ENCODE results near the gene WDR45B.

The WDR45B gene

DNA sequence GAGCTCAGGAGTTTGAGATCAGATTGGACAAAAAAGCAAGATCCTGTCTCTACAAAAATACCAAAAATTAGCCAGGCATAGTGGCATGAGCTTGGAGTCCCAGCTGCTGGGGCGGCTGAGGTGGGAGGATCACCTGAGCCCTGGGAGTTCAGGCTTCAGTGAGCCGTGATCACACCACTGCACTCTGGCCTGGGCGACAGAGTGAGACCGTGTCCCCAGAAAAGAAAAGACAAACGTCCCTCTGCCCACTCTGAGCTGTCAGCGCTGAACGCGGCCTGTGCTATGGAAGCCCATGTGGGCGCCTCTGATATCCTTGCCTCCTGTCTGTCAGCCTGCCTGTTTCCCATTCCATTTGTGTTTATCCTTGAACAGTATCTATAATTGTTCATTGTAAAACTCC, 78.0 kb downstream of the WDR45B start:
- Histone ChIP-seq H3K4me3 (ENCODE audit: low read depth, low read length) (no peak overlapping the region), H3K27me3 (replicated peaks) (no peaks in the 10 kb centered on the region), H3K36me3 (replicated peaks) (peaks cover 39% of the 10 kb centered on the region), H3K27ac (no peak overlapping the region)
- DNase-seq = no peak
- TF ChIP-seq, protein P1, sequence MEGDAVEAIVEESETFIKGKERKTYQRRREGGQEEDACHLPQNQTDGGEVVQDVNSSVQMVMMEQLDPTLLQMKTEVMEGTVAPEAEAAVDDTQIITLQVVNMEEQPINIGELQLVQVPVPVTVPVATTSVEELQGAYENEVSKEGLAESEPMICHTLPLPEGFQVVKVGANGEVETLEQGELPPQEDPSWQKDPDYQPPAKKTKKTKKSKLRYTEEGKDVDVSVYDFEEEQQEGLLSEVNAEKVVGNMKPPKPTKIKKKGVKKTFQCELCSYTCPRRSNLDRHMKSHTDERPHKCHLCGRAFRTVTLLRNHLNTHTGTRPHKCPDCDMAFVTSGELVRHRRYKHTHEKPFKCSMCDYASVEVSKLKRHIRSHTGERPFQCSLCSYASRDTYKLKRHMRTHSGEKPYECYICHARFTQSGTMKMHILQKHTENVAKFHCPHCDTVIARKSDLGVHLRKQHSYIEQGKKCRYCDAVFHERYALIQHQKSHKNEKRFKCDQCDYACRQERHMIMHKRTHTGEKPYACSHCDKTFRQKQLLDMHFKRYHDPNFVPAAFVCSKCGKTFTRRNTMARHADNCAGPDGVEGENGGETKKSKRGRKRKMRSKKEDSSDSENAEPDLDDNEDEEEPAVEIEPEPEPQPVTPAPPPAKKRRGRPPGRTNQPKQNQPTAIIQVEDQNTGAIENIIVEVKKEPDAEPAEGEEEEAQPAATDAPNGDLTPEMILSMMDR (IDR thresholded peaks at IDR 0.05; ENCODE audit: low read depth, low read length, missing control alignments) = no peak
- in situ Hi-C loops (cut with HindIII; ENCODE audit: low pct_ligation_motif_present, low sequenced_read_pairs) = no loop called here

DNA sequence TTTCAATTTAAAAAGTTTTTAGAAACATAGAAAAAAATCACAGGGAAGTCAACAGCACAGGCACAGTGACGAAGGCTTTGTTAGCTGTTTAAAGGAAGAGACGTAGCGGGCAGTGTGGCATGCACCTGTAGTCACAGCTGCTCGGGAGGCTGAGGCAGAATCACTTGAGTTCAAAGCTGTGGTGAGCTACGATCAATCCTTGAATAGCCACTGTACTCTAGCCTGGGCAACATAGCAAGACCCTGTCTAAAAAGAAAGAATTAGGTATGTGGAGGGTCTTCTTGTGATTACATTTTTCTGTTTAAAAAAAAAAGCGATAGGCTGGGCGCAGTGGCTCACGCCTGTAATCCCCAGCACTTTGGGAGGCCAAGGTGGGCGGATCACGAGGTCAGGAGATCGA, 78.6 kb downstream of the WDR45B start:
- TF ChIP-seq, protein P1 (IDR thresholded peaks at IDR 0.05; ENCODE audit: low read depth, low read length, missing control alignments) = no peak
- Histone ChIP-seq H3K27ac (no peak overlapping the region), H3K36me3 (replicated peaks) (peaks cover 39% of the 10 kb centered on the region), H3K27me3 (replicated peaks) (no peaks in the 10 kb centered on the region), H3K4me3 (ENCODE audit: low read depth, low read length) (no peak overlapping the region)
- in situ Hi-C loops (cut with HindIII; ENCODE audit: low pct_ligation_motif_present, low sequenced_read_pairs) = no loop called here
- no peak for DNase-seq

DNA sequence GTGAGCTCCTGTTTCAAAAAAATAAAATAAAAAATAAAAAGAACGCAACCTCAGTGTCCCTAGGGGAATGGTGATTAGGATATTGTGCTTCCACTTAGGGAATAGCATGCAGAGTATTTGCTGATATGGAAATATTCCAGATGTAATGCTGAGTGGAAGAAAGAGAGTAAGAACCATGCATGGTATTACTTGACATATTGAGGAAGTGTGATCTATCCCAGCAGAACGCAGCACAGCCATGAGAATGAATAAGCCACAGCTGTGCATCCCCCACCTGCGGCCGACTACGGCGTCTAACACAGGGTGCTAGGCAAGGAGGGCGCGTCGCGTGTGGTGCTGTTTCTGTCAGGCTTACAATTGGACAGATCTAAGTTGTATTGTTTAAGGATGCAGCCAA, 79.2 kb downstream of the WDR45B start:
- H3K36me3 ChIP-seq (replicated peaks) = peaks cover 39% of the 10 kb centered on the region
- no peaks in the 10 kb centered on the region for H3K27me3 ChIP-seq (replicated peaks)
- TF ChIP-seq, protein P1 (IDR thresholded peaks at IDR 0.05; ENCODE audit: low read depth, low read length, missing control alignments) = no peak
- in situ Hi-C loops (cut with HindIII; ENCODE audit: low pct_ligation_motif_present, low sequenced_read_pairs) = no loop called here
- H3K27ac ChIP-seq = no peak overlapping the region
- no peak for DNase-seq
- no peak overlapping the region for H3K4me3 ChIP-seq (ENCODE audit: low read depth, low read length)

DNA sequence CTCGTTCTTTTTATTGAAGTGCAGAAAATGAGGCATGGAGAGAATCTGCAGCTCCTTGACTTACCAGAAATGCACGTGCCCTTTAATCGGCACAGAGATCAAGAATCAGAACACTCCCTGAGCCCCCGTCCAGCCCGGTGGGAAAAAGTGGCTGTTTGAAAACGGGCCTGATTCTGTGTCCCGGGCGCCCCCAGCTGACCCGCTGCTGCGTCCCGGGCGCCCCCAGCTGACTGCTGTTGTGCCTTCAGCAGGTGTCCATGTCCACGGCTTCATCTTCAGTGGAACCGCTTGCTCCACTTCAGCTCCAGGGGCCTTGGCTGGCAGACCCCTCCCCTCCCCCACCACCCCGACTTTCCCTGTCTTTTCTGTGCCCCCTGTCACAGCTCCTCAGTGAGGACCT, 81.0 kb downstream of the WDR45B start:
- TF ChIP-seq, protein P1 (IDR thresholded peaks at IDR 0.05; ENCODE audit: low read depth, low read length, missing control alignments) = no peak
- Histone ChIP-seq H3K27me3 (replicated peaks) (no peaks in the 10 kb centered on the region), H3K27ac (no peak overlapping the region), H3K36me3 (replicated peaks) (peaks cover 33% of the 10 kb centered on the region), H3K4me3 (ENCODE audit: low read depth, low read length) (no peak overlapping the region)
- in situ Hi-C loops (cut with HindIII; ENCODE audit: low pct_ligation_motif_present, low sequenced_read_pairs) = no loop called here
- no peak for DNase-seq

DNA sequence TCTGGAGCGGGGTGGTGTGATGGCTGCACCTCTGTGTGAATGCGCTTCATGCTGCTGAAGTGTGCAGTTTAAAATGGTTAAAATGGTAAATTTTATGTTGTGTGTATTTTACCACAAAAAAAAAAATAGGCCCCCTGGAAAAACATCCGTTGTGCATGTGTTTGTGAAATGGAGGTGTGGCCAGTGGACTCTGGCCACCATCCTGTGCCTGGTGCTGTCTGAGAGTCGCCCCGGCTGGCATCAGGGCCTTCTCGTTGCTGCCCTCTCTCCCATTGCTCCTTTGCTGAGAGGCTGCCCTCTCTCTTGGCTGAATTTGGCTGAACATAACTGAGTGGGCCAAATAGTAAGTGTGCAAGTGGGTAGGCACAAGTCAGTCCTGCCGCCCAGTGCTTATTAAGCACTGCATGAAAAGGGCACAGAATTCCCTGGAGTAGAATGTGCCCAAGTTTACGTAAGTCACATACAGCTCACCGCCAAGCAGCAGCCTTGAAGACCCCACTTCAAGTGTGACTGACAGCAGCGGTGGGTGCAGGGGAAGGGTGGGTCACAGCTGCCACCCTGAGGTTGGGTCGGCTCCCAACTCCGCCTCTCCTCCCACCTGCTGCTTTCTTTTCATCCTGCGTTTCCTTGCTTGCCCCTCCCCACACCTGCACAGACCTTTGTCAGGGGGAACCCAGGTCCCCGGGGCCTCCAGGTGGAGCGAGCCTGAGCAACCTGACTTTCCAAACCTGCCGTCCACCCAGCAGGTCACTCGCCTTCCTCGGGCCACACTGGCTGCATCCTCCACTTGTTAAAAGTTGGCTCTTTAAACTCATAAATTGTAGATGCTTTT, 81.9 kb downstream of the WDR45B start:
- TF ChIP-seq, protein P1 (IDR thresholded peaks at IDR 0.05; ENCODE audit: low read depth, low read length, missing control alignments) = no peak
- Histone ChIP-seq H3K27ac (no peak overlapping the region), H3K4me3 (ENCODE audit: low read depth, low read length) (no peak overlapping the region), H3K27me3 (replicated peaks) (no peaks in the 10 kb centered on the region), H3K36me3 (replicated peaks) (peaks cover 26% of the 10 kb centered on the region)
- DNase-seq = no peak
- in situ Hi-C loops (cut with HindIII; ENCODE audit: low pct_ligation_motif_present, low sequenced_read_pairs) = no loop called here

DNA sequence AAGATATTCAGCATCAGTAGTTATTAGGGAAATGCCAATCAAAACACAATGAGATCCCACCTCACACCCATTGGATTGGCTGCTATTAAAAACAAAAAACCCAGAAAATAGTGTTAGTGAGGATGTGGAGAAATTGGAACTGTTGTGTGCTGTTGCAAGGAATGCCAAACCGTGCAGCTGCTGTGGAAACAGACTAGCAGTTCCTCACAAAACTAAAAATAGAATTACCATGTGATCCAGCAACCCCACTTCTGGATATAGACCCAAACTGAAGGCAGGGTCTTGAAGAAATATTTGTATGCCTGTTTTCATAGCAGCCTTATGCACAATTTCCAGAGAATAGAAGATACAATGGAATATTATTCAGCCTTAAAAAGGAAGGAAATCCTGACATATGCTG, 82.7 kb downstream of the WDR45B start:
- no peak for DNase-seq
- H3K36me3 ChIP-seq (replicated peaks) = peaks cover 22% of the 10 kb centered on the region
- H3K27ac ChIP-seq = no peak overlapping the region
- TF ChIP-seq, protein P1 (IDR thresholded peaks at IDR 0.05; ENCODE audit: low read depth, low read length, missing control alignments) = no peak
- no peak overlapping the region for H3K4me3 ChIP-seq (ENCODE audit: low read depth, low read length)
- in situ Hi-C loops (cut with HindIII; ENCODE audit: low pct_ligation_motif_present, low sequenced_read_pairs) = no loop called here
- no peaks in the 10 kb centered on the region for H3K27me3 ChIP-seq (replicated peaks)
